GM12878 (cell line): ENCODE results near the gene IL34. TPM values are rescaled to one million over a fixed set of nuclear protein-coding genes. Genes with fewer than 3 reads are reported as not detected.

ENCODE experiments used
- CBX5 ChIP-seq: sonication (generic); IDR thresholded peaks from 2 replicates; pipeline ENCODE4 v1.6.1; 2016; ENCODE audit warnings: low read depth, moderate library complexity, mild to moderate bottlenecking, inconsistent platforms
- CHD1 ChIP-seq: IDR thresholded peaks from 2 replicates; pipeline ENCODE4 v1.6.1; 2012; ENCODE audit warnings: low read depth, low read length, improper control_type of control experiment
- CTCF ChIP-seq, 3 experiments: IDR thresholded peaks in 2 of 3; conservative IDR thresholded peaks in 1 of 3; 2 replicates each; pipeline ENCODE4 v1.5.1; 2011; ENCODE audit warnings: low read depth in 3 of 3, low read length in 3 of 3, mild to moderate bottlenecking in 3 of 3, control low read depth in 2 of 3, moderate library complexity in 2 of 3, inconsistent platforms in 1 of 3, mixed read lengths in 1 of 3; ENCODE audit not compliant: control insufficient read depth in 2 of 3, insufficient read depth in 1 of 3; ENCODE audit errors: extremely low read depth in 1 of 3
- FOXK2 ChIP-seq: fragments of 450-650 bp; IDR thresholded peaks from 2 replicates; pipeline ENCODE4 v1.6.1; 2017; ENCODE audit warnings: mild to moderate bottlenecking, moderate library complexity
- MAX ChIP-seq: IDR thresholded peaks from 2 replicates; pipeline ENCODE4 v1.6.1; 2012; ENCODE audit warnings: low read depth, low read length, improper control_type of control experiment
- MLLT1 ChIP-seq: fragments of 450-650 bp; IDR thresholded peaks from 2 replicates; pipeline ENCODE4 v1.6.1; 2016; ENCODE audit warnings: mild to moderate bottlenecking
- NFIC ChIP-seq: IDR thresholded peaks from 2 replicates; pipeline ENCODE4 v1.6.1; 2012; ENCODE audit warnings: low read depth, mild to moderate bottlenecking, inconsistent platforms, low read length, moderate library complexity
- POU2F2 ChIP-seq: IDR thresholded peaks from 3 replicates; pipeline ENCODE4 v1.6.1; 2011; ENCODE audit warnings: low read depth, mild to moderate bottlenecking, low read length, borderline replicate concordance
- RAD51 ChIP-seq: fragments of 450-650 bp; IDR thresholded peaks from 2 replicates; pipeline ENCODE4 v1.6.1; 2016; ENCODE audit warnings: moderate library complexity, mild to moderate bottlenecking, inconsistent platforms
- RUNX3 ChIP-seq: IDR thresholded peaks from 2 replicates; pipeline ENCODE4 v1.6.1; 2012; ENCODE audit warnings: low read length, inconsistent platforms
- SP1 ChIP-seq: IDR thresholded peaks from one replicate; pipeline ENCODE4 v1.6.1; 2011; ENCODE audit warnings: low read depth, low read length
- TCF12 ChIP-seq: IDR thresholded peaks from 2 replicates; pipeline ENCODE4 v1.6.1; 2011; ENCODE audit warnings: low read depth, mild to moderate bottlenecking, low read length
- YY1 ChIP-seq: IDR thresholded peaks from 2 replicates; pipeline ENCODE4 v1.6.1; 2011; ENCODE audit warnings: low read depth, mild to moderate bottlenecking, low read length
- ZBTB33 ChIP-seq: fragments of 450-650 bp; IDR thresholded peaks from 2 replicates; pipeline ENCODE4 v1.6.1; 2017; ENCODE audit warnings: mild to moderate bottlenecking
- ZNF24 ChIP-seq: fragments of 450-650 bp; IDR thresholded peaks from 2 replicates; pipeline ENCODE4 v1.6.1; 2017; ENCODE audit warnings: antibody characterized with exemption, mild to moderate bottlenecking
- ZNF592 ChIP-seq: fragments of 450-650 bp; IDR thresholded peaks from 2 replicates; pipeline ENCODE4 v1.6.1; 2017; ENCODE audit warnings: mild to moderate bottlenecking, moderate library complexity
- ZZZ3 ChIP-seq: IDR thresholded peaks from 2 replicates; pipeline ENCODE4 v1.6.1; 2011; ENCODE audit warnings: low read depth; ENCODE audit not compliant: control insufficient read depth, insufficient read length
- polyA plus RNA-seq, 11 experiments: library from polyadenylated mRNA; depleted of rRNA in 4 of 11; unstranded in 6 of 11; stranded (reverse) in 5 of 11; fragments of >200 nt; fragmentation: Nextera tagmentation in 4 of 11; fragmentation: Illumina TruSeq in 1 of 11; extraction: Ambion mirVana in 4 of 11; extraction: Trizol in 1 of 11; gene quantifications; 1 replicate in 1 of 11; 2 replicates in 10 of 11; pipeline versions ENCODE4 v1.2.1 to v1.2.3, GENCODE V29; 2011 to 2016; ENCODE audit warnings: inconsistent platforms in 2 of 11, missing spikeins in 2 of 11, low read depth in 1 of 11
- total RNA-seq, 4 experiments: library from RNA; depleted of rRNA in 3 of 4; stranded (reverse); fragments of >200 nt in 3 of 4; fragmentation: Illumina TruSeq in 1 of 4; extraction: Trizol in 1 of 4; gene quantifications; 2 replicates each; pipeline versions ENCODE4 v1.2.1 to v1.2.3, GENCODE V29; 2013 to 2021

Gene IL34
- total and polyA plus RNA-seq, 10 of the 15 experiments (the other 5 are each of a cell fraction or from before 2014, with no cell fraction given) = 0.27 to 0.40 TPM; not detected in 8

GRCh38 chr16:70653809-70654771 is 7.7 kb downstream of the IL34 start (continued):
- TF ChIP-seq POU2F2 (no peak), SP1 (no peak), CTCF (IDR thresholded peaks at IDR 0.05 in 2 of 3, conservative IDR thresholded peaks at IDR 0.05 in 1 of 3; ENCODE audit: control insufficient read depth in 2 of 3, extremely low read depth in 1 of 3, insufficient read depth in 1 of 3, low read depth in 3 of 3, low read length in 3 of 3) (peak; percentile 80 to 97 (median 96); a peak in 5 of 6 replicates), CBX5 (no peak), ZNF24 (no peak), NFIC (no peak), RUNX3 (no peak), CHD1 (no peak), MLLT1 (no peak), ZZZ3 (no peak), ZNF592 (no peak), TCF12 (no peak), MAX (no peak), RAD51 (peak; percentile 58; the same call in 1 of the 2 replicates), YY1 (no peak), FOXK2 (no peak), ZBTB33 (no peak)
